ENCODE measurements around the gene SLC4A1.

SLC4A1 gene

GRCh38 chr17:44283344-44284023 is 15.5 kb upstream of the SLC4A1 start:
- DNase-seq (ENCODE audit: low spot score): no peak

- DNase-seq (ENCODE audit: low spot score): no peak
Observed at GRCh38 chr17:44282264-44282663, 14.3 kb upstream of the SLC4A1 start.

GRCh38 chr17:44281570-44281969 is 13.6 kb upstream of the SLC4A1 start:
- no peak for DNase-seq (ENCODE audit: low spot score)

GRCh38 chr17:44280392-44280937 is 12.5 kb upstream of the SLC4A1 start:
- DNase-seq (ENCODE audit: low spot score): no peak

- DNase-seq (ENCODE audit: low spot score): no peak
Observed at GRCh38 chr17:44279666-44280391, 11.9 kb upstream of the SLC4A1 start.

- no peak for DNase-seq (ENCODE audit: low spot score)
Observed at GRCh38 chr17:44279346-44279665, 11.4 kb upstream of the SLC4A1 start.

GRCh38 chr17:44277976-44278375 is 10.0 kb upstream of the SLC4A1 start:
- no peak for DNase-seq (ENCODE audit: low spot score)

GRCh38 chr17:44273607-44274006 is 5.7 kb upstream of the SLC4A1 start:
- DNase-seq (ENCODE audit: low spot score): no peak

- no peak for DNase-seq (ENCODE audit: low spot score)
Observed at GRCh38 chr17:44272954-44273353, 5.0 kb upstream of the SLC4A1 start.

- no peak for DNase-seq (ENCODE audit: low spot score)
Observed at GRCh38 chr17:44272321-44272951, 4.5 kb upstream of the SLC4A1 start.

- DNase-seq (ENCODE audit: low spot score): no peak
Observed at GRCh38 chr17:44269535-44270240, 1.8 kb upstream of the SLC4A1 start.

- no peak for DNase-seq (ENCODE audit: low spot score)
Observed at GRCh38 chr17:44268709-44269534, 987 bp upstream of the SLC4A1 start.

- no peak for DNase-seq (ENCODE audit: low spot score)
Observed at GRCh38 chr17:44267165-44267455, 825 bp downstream of the SLC4A1 start.

- no peak for DNase-seq (ENCODE audit: low spot score)
Observed at GRCh38 chr17:44266402-44267164, 1.4 kb downstream of the SLC4A1 start.

GRCh38 chr17:44263345-44263902 is 4.5 kb downstream of the SLC4A1 start:
- no peak for DNase-seq (ENCODE audit: low spot score)

GRCh38 chr17:44262654-44263225 is 5.2 kb downstream of the SLC4A1 start:
- no peak for DNase-seq (ENCODE audit: low spot score)

- DNase-seq (ENCODE audit: low spot score): no peak
Observed at GRCh38 chr17:44260296-44260695, 7.6 kb downstream of the SLC4A1 start.

GRCh38 chr17:44258811-44259351 is 9.1 kb downstream of the SLC4A1 start:
- DNase-seq (ENCODE audit: low spot score): no peak

GRCh38 chr17:44257815-44258760 is 9.8 kb downstream of the SLC4A1 start:
- DNase-seq (ENCODE audit: low spot score): no peak

Data from germinal center (tissue), 1 donor.